ENCODE data around the gene CCDC33. TPM values are rescaled to one million over a fixed set of nuclear protein-coding genes. Genes with fewer than 3 reads are reported as not detected.

CCDC33 gene
- total RNA-seq, 2 experiments from 2014 or later: 0.17 TPM; not detected in 1

DNA sequence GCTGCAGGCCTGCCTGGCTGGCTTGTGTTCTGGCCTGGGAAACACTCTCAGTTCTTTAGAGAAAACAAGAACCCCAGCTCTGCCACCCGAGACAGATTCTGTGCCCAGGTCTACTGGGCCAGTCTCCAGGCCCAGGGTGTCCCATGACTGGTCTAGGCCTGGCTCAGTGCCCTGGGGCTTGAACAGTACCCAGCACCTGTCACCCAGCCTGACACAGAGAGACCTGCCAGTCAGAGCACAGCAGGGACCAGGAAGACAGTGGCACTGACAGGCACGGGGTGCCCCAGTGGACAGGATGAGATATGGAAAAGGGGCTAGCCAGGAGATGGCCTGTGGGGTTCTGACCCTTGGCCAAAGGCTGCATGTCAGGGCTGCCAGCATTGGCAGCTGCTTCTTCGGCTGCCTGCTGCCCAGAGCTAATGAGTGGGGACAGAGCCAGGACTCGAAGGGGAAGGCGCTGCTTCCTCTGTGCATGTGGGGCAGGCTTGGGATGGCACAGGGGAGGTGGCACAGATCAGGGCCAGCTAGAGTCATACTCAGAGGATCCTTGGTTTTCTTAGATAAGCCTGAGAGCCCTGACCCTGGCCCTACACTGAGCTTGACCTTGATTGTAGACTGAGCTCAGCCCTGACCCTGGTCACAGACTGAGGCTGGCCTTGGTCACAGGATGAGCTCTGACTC is 15.1 kb downstream of the CCDC33 start:
- Mint-ChIP-seq H3K4me3 (no peak overlapping the region), H3K36me3 (no peaks in the 10 kb centered on the region), H3K27me3 (peaks cover 20% of the 10 kb centered on the region), H3K4me1 (no peaks in the 10 kb centered on the region), H3K27ac (no peak overlapping the region), H3K9me3 (no peaks in the 10 kb centered on the region)
- ATAC-seq (ENCODE audit: low read depth): no peak
- POLR2A ChIA-PET: no interaction called here
- DNase-seq: no peak

DNA sequence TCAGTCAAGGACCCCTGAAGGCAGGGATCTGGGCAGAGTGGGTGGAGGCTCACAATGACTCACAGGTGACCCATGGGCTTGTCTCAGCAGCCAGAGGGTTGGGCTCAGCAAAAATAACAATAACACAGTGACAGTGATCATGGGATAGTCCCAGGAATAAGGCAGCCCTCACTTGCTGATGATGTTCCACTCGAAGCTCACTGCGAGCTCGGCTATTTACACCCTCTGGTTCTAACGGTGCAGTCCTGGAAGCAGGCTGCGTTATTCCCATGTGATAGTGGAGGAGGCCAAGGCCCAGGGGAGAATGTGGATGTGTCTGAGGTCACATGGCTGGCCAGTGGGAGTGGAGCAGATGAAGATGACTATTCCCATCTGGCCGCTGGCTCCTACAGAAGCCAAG is 16.2 kb downstream of the CCDC33 start:
- no peak overlapping the region for H3K4me3 Mint-ChIP-seq
- POLR2A ChIA-PET: no interaction called here
- peaks cover 15% of the 10 kb centered on the region for H3K27me3 Mint-ChIP-seq
- DNase-seq: no peak
- no peak for ATAC-seq (ENCODE audit: low read depth)
- H3K36me3 Mint-ChIP-seq: no peaks in the 10 kb centered on the region
- no peaks in the 10 kb centered on the region for H3K9me3 Mint-ChIP-seq
- no peaks in the 10 kb centered on the region for H3K4me1 Mint-ChIP-seq
- H3K27ac Mint-ChIP-seq: no peak overlapping the region

- Mint-ChIP-seq H3K27ac (no peak overlapping the region), H3K4me3 (no peak overlapping the region), H3K4me1 (no peaks in the 10 kb centered on the region), H3K9me3 (no peaks in the 10 kb centered on the region), H3K27me3 (peaks cover 13% of the 10 kb centered on the region), H3K36me3 (no peaks in the 10 kb centered on the region)
- DNase-seq (no peak), ATAC-seq (ENCODE audit: low read depth) (no peak)
- POLR2A ChIA-PET: no interaction called here
Observed at GRCh38 chr15:74252721-74253120, 16.6 kb downstream of the CCDC33 start.

DNA sequence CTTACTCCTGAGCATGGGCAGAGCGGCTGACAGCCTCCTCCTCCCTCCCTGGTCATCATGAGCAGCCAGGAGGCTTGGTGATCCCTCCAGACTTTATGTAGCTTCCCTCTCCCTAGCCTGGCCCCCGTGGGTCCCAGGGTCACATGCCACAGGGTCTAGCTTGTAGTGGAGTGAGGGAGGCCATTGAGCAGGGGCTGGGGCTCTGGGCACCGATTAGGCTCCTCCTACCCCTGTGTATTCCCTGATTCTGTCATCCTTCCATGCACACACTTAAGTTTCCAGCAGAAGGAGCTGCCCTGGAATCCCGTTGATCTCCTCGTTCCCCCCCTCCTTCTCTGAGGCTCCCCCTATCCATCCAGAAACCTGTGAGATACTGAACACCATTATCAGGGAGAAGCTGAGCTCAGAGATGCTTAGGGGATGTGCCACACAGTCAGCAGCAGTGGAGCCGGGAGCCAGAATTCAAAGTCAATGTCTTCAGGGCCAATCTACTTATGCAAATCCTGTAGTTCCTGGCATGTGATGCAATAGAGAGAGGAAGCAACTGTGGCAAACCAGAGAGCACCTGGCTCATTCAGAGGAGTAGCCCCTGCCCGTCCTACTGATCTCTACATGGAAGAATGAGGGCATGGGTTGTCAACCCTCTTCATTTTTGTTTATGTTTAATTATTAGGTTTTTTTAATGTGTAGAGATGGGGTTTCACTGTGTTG is 17.2 kb downstream of the CCDC33 start:
- no peak overlapping the region for H3K27ac Mint-ChIP-seq
- H3K4me3 Mint-ChIP-seq: no peak overlapping the region
- no peaks in the 10 kb centered on the region for H3K36me3 Mint-ChIP-seq
- H3K4me1 Mint-ChIP-seq: no peaks in the 10 kb centered on the region
- peaks cover 13% of the 10 kb centered on the region for H3K27me3 Mint-ChIP-seq
- ATAC-seq (ENCODE audit: low read depth) (no peak), DNase-seq (no peak)
- POLR2A ChIA-PET: no interaction called here
- H3K9me3 Mint-ChIP-seq: no peaks in the 10 kb centered on the region

DNA sequence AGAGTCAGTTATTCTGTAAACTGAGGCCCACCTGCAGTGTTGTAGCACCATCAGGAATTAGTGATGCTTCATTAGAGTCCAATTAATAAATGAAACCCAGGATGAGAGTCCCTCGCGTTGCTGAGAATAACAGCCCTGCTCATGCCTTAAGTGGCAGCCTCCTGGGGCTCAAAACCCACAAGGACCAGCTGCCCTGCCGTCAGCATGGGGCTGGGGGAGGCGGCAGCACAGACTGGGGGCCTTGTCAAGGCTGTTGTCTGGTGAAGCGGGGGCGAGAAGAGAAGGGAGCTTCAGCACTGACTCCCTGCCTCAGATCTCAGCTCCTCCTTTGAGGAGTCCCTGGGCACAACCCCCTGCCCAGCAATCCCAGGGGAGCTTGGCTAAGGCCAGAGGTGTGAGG is 21.0 kb downstream of the CCDC33 start:
- POLR2A ChIA-PET: no interaction called here
- Mint-ChIP-seq H3K36me3 (no peaks in the 10 kb centered on the region), H3K27ac (no peak overlapping the region), H3K4me3 (no peak overlapping the region), H3K4me1 (no peaks in the 10 kb centered on the region), H3K9me3 (no peaks in the 10 kb centered on the region), H3K27me3 (peaks cover 15% of the 10 kb centered on the region)
- no peak for DNase-seq
- ATAC-seq (ENCODE audit: low read depth): no peak

- H3K9me3 Mint-ChIP-seq: no peaks in the 10 kb centered on the region
- no peak overlapping the region for H3K4me3 Mint-ChIP-seq
- DNase-seq (no peak), ATAC-seq (ENCODE audit: low read depth) (no peak)
- H3K27ac Mint-ChIP-seq: no peak overlapping the region
- H3K27me3 Mint-ChIP-seq: peaks cover 15% of the 10 kb centered on the region
- H3K4me1 Mint-ChIP-seq: no peaks in the 10 kb centered on the region
- H3K36me3 Mint-ChIP-seq: no peaks in the 10 kb centered on the region
- POLR2A ChIA-PET: no interaction called here
Observed at GRCh38 chr15:74257623-74258022, 21.5 kb downstream of the CCDC33 start.

GRCh38 chr15:74258456-74259291 is 22.5 kb downstream of the CCDC33 start:
- DNase-seq: no peak
- no peaks in the 10 kb centered on the region for H3K9me3 Mint-ChIP-seq
- POLR2A ChIA-PET: no interaction called here
- H3K27me3 Mint-ChIP-seq: peaks cover 11% of the 10 kb centered on the region
- no peak overlapping the region for H3K4me3 Mint-ChIP-seq
- no peaks in the 10 kb centered on the region for H3K4me1 Mint-ChIP-seq
- H3K36me3 Mint-ChIP-seq: no peaks in the 10 kb centered on the region
- no peak overlapping the region for H3K27ac Mint-ChIP-seq
- ATAC-seq (ENCODE audit: low read depth): no peak

GRCh38 chr15:74259292-74259648 is 23.1 kb downstream of the CCDC33 start:
- no peak overlapping the region for H3K4me3 Mint-ChIP-seq
- H3K9me3 Mint-ChIP-seq: no peaks in the 10 kb centered on the region
- POLR2A ChIA-PET: no interaction called here
- no peak overlapping the region for H3K27ac Mint-ChIP-seq
- no peak for DNase-seq
- H3K27me3 Mint-ChIP-seq: peaks cover 11% of the 10 kb centered on the region
- no peaks in the 10 kb centered on the region for H3K4me1 Mint-ChIP-seq
- no peaks in the 10 kb centered on the region for H3K36me3 Mint-ChIP-seq
- ATAC-seq (ENCODE audit: low read depth): no peak

GRCh38 chr15:74259821-74260607 is 23.9 kb downstream of the CCDC33 start:
- no peaks in the 10 kb centered on the region for H3K9me3 Mint-ChIP-seq
- no peaks in the 10 kb centered on the region for H3K4me1 Mint-ChIP-seq
- no peak for ATAC-seq (ENCODE audit: low read depth)
- peaks cover 12% of the 10 kb centered on the region for H3K27me3 Mint-ChIP-seq
- no peak for DNase-seq
- no peak overlapping the region for H3K27ac Mint-ChIP-seq
- POLR2A ChIA-PET: no interaction called here
- no peaks in the 10 kb centered on the region for H3K36me3 Mint-ChIP-seq
- no peak overlapping the region for H3K4me3 Mint-ChIP-seq

GRCh38 chr15:74261041-74261440 is 24.9 kb downstream of the CCDC33 start:
- POLR2A ChIA-PET: no interaction called here
- no peak for DNase-seq

DNA sequence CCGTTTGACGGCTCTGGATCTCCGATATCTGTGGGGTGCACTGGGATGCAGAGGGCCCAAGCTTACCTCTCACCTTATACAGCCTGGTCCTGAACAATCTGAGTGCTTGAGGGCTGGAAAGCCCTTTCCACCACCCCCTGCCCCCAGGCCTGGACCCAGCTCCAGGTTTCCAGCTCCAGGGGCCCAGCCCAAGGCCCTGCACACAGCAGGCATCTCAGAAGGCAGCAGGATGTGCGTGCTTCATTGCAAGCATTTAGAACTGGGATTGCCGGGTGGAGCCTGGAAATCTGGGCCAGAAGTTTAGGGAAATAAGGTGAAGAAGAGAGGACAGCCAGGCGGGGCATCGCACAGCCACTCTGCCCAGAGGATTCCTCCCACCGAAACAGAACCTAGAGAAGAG is 25.6 kb downstream of the CCDC33 start:
- Mint-ChIP-seq H3K36me3 (no peaks in the 10 kb centered on the region), H3K4me1 (no peaks in the 10 kb centered on the region), H3K27ac (no peak overlapping the region), H3K27me3 (peaks cover 15% of the 10 kb centered on the region), H3K9me3 (no peaks in the 10 kb centered on the region), H3K4me3 (no peak overlapping the region)
- ATAC-seq (ENCODE audit: low read depth) (no peak), DNase-seq (no peak)
- POLR2A ChIA-PET: no interaction called here

More at GRCh38 chr15:74261041-74261440, 24.9 kb downstream of the CCDC33 start:
- Mint-ChIP-seq H3K36me3 (no peaks in the 10 kb centered on the region), H3K9me3 (no peaks in the 10 kb centered on the region), H3K4me3 (no peak overlapping the region), H3K27me3 (peaks cover 15% of the 10 kb centered on the region), H3K27ac (no peak overlapping the region), H3K4me1 (no peaks in the 10 kb centered on the region)
- ATAC-seq (ENCODE audit: low read depth): no peak

DNA sequence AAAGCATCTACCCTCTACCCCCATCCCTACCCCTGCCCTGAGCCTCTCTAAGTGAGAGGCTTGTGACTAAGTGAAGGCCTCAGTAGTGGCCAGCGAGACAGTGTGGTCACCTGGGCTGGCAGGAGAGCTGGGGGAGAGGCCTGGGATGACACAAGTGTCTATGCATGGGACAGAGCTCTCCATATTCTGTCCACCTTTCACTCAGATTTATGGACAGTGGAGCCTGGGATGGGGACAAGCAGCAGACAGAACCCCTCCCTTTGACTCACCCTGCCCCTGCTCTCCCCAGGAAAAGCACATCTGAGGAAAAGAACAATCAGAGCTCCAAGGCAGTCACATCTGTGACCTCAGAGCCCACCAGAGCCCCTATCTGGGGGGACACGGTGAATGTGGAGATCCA is 26.0 kb downstream of the CCDC33 start:
- Mint-ChIP-seq H3K9me3 (no peaks in the 10 kb centered on the region), H3K27me3 (peaks cover 12% of the 10 kb centered on the region), H3K27ac (no peak overlapping the region), H3K4me3 (no peak overlapping the region), H3K36me3 (no peaks in the 10 kb centered on the region), H3K4me1 (no peaks in the 10 kb centered on the region)
- ATAC-seq (ENCODE audit: low read depth): no peak
- no peak for DNase-seq
- POLR2A ChIA-PET: no interaction called here

GRCh38 chr15:74262625-74263024 is 26.5 kb downstream of the CCDC33 start:
- Mint-ChIP-seq H3K9me3 (no peaks in the 10 kb centered on the region), H3K27ac (no peak overlapping the region), H3K4me3 (no peak overlapping the region), H3K4me1 (no peaks in the 10 kb centered on the region), H3K36me3 (no peaks in the 10 kb centered on the region), H3K27me3 (peaks cover 12% of the 10 kb centered on the region)
- POLR2A ChIA-PET: no interaction called here
- DNase-seq (no peak), ATAC-seq (ENCODE audit: low read depth) (no peak)
